HL-60/S4 treated with retinoic acid at 250 ng/mL for 4 days and 3 days (cell line): ENCODE data around the gene RNPEPL1.

Source experiments
- in situ Hi-C: fragments of 300-500 bp; cut with MboI; formaldehyde crosslinking; loops from 2 replicates; pipeline ENCODE4 v1.7.0; 2022; ENCODE audit warnings: low sequenced_read_pairs

The RNPEPL1 gene

GRCh38 chr2:240603081-240603835 is 35.0 kb downstream of the RNPEPL1 start:
- in situ Hi-C loops = no loop called here

- in situ Hi-C loops = no loop called here
Observed at GRCh38 chr2:240603846-240604245, 35.6 kb downstream of the RNPEPL1 start.

GRCh38 chr2:240604291-240604938 is 36.1 kb downstream of the RNPEPL1 start:
- in situ Hi-C loops = no loop called here

DNA sequence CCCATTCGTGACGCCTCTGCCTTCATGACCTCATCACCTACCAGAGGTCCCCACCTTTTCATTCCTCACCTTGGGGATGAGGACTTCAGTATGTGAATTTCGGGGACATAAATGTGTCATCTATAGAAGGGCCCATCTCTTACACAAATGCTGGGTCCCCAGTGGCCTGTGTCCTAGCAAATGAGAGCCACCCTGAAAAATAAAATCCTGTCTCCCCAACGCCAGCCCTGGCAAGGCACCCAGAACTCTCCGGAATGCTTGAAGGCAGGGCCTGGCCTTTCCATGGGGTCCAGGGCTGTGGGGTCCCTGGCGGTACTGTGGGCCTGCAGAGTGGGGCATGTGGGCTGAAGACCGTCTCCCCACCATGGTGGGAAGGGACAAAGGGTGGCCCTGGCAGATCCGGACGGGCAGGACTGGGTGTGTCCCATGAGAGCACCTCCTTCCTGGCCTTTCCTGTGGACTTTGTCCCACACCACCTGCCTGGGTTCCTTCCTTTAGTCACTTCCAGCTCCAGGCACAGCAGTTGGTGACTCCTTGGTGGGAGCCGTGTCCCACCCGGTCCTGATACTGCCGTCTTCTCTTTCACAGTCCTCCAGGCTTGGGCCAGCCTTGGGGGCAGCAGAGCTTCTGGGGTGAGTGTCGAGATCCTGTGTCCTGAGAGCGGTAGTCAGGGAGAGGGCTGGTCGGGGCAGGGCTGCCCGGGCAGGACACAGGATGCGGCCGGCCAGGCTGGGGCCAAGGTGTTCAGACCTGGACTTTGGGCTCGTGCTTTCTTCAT is 36.8 kb downstream of the RNPEPL1 start:
- in situ Hi-C loops = no loop called here

GRCh38 chr2:240605867-240606743 is 37.8 kb downstream of the RNPEPL1 start:
- in situ Hi-C loops = no loop called here

- in situ Hi-C loops = loop anchor here (10.0 kb wide), 1 partner anchor 93 kb away; no protein-coding TSS in a partner anchor
Observed at GRCh38 chr2:240611601-240612210, 43.4 kb downstream of the RNPEPL1 start.

- in situ Hi-C loops = loop anchor here (10.0 kb wide), 1 partner anchor 91 kb away; no protein-coding TSS in a partner anchor
Observed at GRCh38 chr2:240613781-240614180, 45.5 kb downstream of the RNPEPL1 start.

- in situ Hi-C loops = loop anchor here (10.0 kb wide), 1 partner anchor 90 kb away; no protein-coding TSS in a partner anchor
Observed at GRCh38 chr2:240614391-240614790, 46.1 kb downstream of the RNPEPL1 start.

DNA sequence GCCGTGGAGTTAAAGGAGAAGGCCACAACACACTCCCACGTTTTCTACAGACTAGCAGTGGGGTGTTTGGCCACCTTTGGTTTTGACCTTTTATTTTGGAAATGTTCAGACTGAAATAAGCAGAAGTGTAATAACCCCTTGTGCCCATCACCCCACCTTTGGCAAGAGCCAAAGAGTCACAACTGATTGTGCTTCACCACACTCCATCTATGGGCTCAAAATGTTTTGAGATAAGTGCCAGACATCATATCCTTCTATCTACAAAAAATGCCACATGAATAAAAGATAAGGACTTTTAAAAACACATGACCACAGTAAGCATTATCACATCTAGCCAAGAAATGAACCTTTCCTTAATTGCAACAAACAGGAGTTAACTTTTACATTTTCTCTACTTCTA is 47.1 kb downstream of the RNPEPL1 start:
- in situ Hi-C loops = loop anchor here (10.0 kb wide), 1 partner anchor 89 kb away; no protein-coding TSS in a partner anchor

GRCh38 chr2:240615820-240616547 is 47.7 kb downstream of the RNPEPL1 start:
- in situ Hi-C loops = loop anchor here (10.0 kb wide), 1 partner anchor 89 kb away; no protein-coding TSS in a partner anchor

DNA sequence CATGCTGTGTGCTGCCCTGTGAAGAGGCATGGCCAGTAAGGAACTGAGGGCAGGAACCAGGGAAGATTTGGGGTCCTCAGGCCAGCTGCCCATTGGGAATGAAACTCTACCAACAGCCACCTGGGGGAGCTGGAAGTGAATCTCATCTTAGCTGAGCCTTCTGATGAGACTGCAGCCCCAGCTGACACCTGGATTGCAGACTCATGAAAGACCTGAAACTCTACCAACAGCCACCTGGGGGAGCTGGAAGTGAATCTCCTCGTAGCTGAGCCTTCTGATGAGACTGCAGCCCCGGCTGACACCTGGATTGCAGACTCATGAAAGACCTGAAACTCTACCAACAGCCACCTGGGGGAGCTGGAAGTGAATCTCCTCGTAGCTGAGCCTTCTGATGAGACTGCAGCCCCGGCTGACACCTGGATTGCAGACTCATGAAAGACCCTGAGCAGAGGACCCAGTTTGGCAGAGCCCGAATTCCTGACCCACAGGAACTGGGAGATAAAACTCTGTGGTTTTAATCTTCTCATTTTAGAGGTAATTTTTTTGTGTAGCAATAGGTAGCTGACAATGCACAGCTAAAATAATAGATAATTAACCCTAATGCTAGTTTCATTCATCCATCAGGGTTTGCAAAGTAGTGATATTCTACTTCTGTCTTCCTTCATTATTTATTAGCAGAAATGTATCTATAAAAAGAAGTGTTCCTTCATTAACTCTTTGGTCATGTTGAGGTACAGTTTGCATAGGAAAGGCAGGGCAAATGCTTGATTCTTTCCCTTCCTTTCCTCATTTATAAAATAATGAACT is 48.8 kb downstream of the RNPEPL1 start:
- in situ Hi-C loops = loop anchor here (10.0 kb wide), 1 partner anchor 88 kb away; no protein-coding TSS in a partner anchor

DNA sequence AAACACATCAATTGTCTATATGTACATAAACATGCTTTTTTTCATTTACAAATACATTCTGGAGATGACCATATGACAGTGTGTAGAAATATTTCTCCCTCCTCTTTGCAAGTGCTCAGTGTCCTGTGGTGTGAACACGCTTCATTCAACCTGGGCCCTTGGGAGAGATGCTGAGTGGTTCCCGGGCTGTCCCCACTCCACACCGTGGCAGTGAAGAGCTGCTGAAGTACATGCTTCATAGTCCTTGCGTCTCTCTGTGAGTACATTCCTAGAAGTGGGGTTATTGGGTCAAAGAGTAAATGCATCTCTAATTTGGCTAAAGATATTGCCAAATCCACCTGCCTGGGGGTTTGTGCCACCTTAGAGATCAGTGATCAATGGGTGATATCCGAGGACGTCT is 50.5 kb downstream of the RNPEPL1 start:
- in situ Hi-C loops = loop anchor here (10.0 kb wide), 1 partner anchor 86 kb away; no protein-coding TSS in a partner anchor

- in situ Hi-C loops = loop anchor here (10.0 kb wide), 1 partner anchor 85 kb away; no protein-coding TSS in a partner anchor
Observed at GRCh38 chr2:240619506-240620148, 51.3 kb downstream of the RNPEPL1 start.

- in situ Hi-C loops = no loop called here
Observed at GRCh38 chr2:240620149-240620731, 52.0 kb downstream of the RNPEPL1 start.

DNA sequence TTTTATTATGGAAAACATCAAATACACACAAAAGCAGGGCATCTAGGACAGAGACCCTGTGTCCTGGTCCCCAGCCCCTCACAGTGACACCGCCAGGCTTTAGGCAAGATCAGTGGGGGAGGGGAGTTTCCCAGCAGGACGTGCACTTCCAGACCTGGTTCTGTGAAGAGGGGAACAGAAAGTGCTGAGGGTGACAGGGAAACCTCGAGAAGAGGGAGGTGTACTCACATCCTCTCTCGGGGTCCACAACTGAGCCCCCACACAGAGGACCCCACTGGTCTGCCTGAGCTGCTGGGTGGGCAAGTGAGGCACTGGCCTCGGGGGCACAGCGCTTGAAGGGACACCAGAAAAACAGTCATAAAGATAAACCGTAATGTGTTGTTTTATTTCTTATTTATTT is 52.6 kb downstream of the RNPEPL1 start:
- in situ Hi-C loops = no loop called here

DNA sequence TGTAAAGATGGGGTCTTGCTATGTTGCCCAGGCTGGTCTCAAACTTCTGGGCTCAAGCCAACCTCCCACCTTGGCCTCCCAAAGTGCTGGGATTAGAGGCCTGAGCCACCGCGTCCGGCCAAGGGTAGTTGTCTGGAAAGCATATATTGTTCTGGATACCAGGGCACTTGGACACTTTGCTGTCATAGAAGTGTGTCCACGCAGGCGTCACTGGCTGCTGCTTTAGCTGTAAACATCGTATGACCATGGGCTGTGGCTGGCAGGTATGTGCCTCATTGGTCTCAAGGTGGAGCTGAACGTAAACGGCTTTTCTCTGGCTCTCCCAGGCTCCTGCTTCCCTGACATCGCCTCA is 53.8 kb downstream of the RNPEPL1 start:
- in situ Hi-C loops = no loop called here

- in situ Hi-C loops = no loop called here
Observed at GRCh38 chr2:240622531-240623235, 54.4 kb downstream of the RNPEPL1 start.
